ENCODE data around the gene NKAIN2.
"Not testable (repeated sequence)": the region's sequence is repeated elsewhere in the genome, so short reads cannot be mapped to it uniquely, and the experiment has no call there.

Gene NKAIN2

DNA sequence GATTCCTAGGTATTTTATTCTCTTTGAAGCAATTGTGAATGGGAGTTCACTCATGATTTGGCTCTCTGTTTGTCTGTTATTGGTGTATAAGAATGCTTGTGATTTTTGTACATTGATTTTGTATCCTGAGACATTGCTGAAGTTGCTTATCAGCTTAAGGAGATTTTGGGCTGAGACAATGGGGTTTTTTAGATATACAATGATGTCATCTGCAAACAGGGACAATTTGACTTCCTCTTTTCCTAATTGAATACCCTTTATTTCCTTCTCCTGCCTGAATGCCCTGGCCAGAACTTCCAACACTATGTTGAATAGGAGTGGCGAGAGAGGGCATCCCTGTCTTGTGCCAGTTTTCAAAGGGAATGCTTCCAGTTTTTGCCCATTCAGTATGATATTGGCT lies 363.6 kb downstream of the NKAIN2 start:
- in situ Hi-C loops (cut with MboI; ENCODE audit: low sequenced_read_pairs): not testable (repeated sequence)

DNA sequence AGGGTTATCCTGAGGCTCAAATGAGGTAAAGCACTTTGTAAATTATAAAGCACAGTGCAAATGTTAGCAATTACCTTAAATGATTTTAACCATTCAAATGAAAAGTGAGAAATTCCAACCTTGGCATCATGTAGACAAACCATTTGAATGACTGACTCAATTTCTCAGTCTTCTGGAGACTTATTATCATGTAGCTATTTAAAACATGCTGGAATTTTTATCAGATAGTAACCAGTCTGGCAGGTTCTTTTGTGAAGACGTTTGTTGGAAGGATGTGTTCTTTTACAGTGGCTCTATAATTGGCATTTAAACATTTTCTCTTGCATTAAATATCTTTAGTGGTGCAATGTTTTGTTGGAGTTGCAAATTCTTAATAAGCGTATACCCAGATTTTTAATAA lies 386.6 kb downstream of the NKAIN2 start:
- in situ Hi-C loops (cut with MboI; ENCODE audit: low sequenced_read_pairs): no loop called here

DNA sequence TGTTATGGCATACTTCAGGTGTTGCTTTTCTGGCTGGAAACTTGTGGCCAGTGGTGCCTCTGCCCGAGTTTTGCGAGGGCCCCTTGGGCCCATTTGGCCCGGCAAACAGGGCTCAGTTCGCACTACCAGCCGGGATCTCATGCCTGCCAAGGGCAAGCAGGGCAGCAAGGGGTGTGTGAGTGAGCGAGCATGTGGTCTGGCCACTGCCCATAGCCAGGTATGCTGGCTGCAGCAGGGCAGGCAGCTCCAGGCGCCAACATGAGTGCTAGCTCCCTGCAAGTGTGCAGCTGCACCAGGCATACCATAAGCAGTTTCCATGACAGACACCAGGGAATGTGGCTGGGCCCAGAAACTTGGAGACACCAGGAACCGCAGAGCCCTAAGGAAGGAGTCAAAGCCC lies 389.5 kb downstream of the NKAIN2 start:
- in situ Hi-C loops (cut with MboI; ENCODE audit: low sequenced_read_pairs): no loop called here

DNA sequence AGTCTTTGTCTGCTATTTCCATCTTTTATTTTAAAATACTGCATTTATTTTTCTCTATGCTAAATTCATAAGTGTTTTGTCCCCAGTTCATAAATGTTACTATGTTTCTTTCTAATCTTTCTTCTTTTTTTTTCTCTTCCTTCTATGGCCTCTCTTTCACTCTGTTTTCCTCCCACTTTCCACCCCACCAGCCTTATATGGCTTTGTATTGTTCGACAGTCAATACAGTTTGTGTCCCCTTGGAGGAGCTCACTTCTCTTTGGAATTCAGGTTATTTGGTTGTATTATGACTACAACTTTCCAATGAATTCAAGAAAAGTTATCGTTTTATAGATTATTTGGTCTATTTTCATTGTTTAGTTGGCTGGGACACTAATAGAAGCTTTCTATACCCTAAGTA lies 393.5 kb downstream of the NKAIN2 start:
- in situ Hi-C loops (cut with MboI; ENCODE audit: low sequenced_read_pairs): no loop called here

DNA sequence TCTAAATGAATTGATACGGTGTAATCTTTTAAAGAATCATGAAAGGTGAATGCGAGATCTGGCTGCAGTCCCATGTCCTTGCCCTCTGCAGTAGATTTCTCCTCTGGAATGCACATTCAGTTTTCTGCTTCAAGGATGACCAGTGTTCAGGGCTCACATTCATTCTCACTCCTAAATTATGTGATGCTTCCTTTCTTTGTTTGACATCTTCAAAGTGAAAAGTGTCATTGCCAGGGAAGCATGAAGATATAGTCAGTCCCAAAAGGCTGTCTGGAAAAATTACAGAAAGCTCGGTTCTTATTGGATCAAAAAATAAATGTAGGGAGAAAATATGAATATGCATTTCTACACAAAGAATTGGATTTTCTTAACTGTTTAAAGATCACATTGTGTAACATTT lies 395.6 kb downstream of the NKAIN2 start:
- in situ Hi-C loops (cut with MboI; ENCODE audit: low sequenced_read_pairs): no loop called here

DNA sequence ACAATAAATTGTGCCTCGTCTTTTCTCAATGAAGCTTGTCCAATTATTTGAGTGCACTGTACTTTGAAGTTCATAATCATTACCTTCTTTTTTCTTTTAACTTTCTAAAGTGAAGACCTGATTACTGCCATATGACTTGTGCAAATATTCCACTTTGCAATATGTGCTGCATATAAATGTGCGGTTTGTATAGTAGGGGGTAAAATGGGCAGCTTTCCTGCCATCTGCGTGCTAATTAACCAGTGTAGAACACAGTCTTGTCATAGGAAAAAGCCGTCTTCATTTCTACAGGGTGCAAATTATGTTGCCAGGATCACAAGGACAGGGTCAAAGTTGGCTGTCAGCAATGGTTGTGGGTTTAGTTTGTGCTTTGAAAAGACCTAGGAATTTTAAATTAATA lies 397.0 kb downstream of the NKAIN2 start:
- in situ Hi-C loops (cut with MboI; ENCODE audit: low sequenced_read_pairs): no loop called here

DNA sequence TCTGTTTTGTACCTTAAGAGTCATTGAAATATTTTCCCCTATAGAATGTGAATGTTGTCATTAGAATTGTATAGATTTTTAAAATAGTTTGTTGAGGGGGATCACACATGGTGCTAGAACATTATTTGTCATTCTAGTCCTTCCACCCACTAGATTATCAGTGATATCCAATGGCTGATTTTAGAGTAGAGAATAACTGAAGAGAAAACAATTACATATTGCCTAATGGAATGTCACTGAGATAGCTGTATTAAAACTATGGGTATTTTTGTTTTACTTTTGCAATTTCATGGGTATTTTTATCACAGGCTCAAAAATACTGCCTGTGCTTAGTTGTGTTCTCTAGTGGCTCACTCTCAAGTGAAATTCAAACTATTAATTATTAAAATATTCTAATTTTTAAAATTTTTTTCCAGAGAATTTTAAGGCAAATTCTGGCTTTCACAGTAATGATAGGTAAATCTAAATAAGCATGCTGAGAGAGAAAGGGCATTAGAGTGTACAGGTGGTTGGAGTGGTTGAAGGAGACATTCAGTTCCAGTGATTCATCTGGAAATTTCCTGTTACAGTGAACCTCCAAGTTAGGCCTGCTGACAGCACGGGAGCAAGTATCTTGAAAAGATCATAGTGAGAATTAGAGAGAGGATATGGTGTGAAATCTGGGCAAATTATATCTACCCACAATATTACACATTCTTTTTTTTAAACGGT lies 399.6 kb downstream of the NKAIN2 start:
- in situ Hi-C loops (cut with MboI; ENCODE audit: low sequenced_read_pairs): no loop called here

DNA sequence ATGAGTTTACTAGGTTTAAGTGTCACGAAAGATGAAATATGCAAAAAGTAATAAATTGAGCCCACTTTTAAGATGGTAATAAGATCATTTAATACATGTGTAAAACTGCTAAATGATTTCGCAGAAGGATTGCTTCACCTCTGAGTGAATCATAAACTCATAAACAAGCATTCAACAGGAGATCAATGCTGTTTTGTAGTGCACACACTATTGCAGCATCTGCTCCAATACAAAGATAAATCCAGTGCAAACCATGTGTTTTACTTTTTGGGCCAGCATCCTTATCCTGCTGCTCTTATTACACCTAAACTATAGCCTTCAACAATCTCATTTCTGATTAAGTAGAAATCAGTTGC lies 400.1 kb downstream of the NKAIN2 start:
- in situ Hi-C loops (cut with MboI; ENCODE audit: low sequenced_read_pairs): no loop called here

DNA sequence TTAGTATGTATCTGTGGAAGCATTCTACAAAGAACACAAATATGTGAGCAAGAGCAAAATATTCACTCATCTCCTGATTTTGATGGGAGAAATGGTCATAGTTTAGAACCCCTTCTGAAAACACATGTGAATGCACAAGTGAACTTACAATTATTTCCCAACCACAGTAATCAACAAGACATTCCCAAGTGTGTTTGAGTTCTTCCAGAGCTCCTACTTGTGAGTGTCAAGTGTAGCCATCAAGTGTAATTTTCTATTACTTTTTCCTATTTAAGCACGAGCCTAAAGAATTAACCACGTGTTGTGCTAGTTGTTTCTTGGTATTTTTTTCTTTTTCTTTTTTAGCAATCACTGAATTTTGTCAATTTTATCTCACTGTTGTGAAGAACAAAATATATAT lies 402.3 kb downstream of the NKAIN2 start:
- in situ Hi-C loops (cut with MboI; ENCODE audit: low sequenced_read_pairs): no loop called here

DNA sequence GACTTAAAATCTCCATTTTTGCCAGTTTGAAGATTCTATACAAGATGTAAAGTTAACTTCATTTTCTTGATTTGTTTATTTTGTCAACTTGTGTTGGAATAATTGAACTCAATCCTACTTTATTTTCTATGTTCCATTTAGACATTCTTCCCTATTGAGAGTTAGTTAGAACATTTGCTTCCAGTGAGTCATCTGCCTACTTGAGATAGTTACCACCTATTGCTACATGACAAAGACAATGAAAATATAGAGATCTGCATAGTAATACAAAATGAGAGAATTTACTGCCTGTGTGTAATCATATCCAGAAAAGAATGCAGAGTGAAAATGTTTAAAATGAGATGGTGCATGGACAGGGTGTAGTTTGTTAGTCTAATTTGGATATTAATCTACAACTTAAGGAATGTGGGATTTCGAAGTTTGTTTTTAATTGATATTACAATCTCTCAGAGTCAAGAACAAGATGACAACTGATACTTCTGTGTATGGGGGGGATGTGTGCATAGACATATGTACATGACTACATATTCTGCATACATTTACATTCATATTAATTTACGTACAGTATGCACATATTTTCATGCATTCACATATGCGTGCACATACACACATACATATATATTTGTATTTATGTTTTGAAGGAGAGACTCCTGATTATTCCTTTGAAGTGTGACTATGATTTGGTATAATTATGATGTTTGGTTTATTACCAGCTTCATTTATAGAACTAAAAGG lies 420.1 kb downstream of the NKAIN2 start:
- in situ Hi-C loops (cut with MboI; ENCODE audit: low sequenced_read_pairs): no loop called here

DNA sequence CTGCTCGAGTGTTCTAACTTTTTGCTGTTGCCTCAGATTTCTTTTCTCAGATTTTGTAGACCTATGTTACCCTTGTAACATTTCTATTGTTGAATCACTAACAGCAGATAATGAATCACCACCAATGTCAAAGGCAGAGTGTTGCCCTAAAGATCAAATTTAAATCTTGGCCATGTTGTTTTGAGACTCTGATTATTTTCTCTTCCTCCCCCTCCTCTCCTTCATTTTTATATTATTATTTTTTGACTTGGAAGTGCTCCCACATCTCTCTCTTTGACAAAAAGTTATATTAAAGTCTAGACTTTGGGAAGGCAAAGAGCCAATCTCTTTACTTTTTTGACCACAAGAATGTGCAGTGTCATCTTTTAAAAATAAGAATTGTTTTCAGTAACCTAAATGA lies 422.7 kb downstream of the NKAIN2 start:
- in situ Hi-C loops (cut with MboI; ENCODE audit: low sequenced_read_pairs): no loop called here

DNA sequence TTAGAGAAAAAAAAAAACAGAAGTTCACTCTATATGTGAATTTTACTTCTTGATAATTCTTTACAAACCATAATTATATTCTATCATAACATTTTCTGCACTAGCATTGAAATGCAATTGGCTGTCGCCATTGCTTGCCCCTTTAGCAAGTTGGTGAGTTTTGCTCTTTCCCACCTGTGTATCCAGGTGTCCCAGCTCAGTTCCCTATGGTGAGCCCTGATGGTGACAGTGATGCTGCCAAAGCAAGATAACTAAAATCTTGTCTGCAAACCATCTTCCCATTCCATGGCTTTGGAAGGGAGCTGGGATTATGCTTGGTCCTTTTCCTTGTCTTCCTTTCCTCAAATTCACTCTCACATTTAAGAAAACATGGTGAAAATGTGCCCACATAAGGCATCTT lies 429.6 kb downstream of the NKAIN2 start:
- in situ Hi-C loops (cut with MboI; ENCODE audit: low sequenced_read_pairs): no loop called here

DNA sequence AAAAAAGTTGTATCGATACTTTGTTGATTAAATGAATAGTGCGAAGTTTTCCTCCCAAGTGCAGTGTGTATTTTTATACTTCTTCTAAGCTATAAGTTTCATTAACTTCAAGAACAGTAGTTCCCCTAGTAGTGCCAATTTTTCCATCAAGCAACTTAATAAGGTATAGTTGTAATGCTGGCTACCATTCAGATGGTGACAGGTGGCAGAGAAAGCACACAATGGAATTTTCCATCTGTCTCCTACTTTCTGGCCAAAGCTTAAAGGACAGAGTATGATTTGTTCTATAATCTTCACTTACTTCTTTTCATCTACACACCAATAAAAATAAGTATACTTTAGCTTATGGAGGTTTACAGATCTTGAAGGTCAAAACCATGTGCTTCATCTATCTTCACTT lies 431.1 kb downstream of the NKAIN2 start:
- in situ Hi-C loops (cut with MboI; ENCODE audit: low sequenced_read_pairs): no loop called here

DNA sequence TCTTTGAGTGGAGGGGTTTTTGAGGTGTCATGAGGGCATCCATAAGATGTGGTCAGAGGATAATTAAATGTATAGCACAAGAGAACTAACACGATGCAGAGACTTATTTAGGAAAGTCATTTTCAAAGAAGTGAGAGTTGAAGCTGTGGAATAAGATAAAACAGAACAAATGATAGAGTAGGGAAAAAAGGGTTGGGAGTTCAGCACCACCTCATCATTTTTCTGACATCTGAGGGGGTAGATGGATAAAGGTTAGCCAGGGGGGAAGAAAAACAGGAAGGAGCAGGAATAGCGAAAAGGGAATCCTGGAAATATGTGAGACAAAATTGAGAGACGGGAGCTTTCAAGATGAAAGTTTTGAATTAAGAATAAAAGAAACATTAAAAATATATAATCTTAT lies 434.2 kb downstream of the NKAIN2 start:
- in situ Hi-C loops (cut with MboI; ENCODE audit: low sequenced_read_pairs): no loop called here

DNA sequence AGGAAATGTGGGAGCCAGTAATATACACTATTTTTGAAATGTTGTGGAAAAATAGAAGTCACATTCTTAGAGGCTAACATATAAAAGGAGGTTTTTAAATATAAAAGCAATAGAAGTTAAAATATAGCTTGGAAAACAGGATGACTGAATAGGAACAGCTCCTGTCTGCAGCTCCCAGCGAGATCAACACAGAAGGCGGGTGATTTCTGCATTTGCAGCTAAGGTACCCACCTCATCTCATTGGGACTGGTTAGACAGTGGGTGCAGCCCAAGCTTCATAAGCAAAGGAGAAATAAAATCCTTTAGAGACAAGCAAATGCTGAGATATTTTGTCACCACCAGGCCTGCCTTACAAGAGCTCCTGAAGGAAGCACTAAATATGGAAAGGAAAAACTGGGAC lies 434.7 kb downstream of the NKAIN2 start:
- in situ Hi-C loops (cut with MboI; ENCODE audit: low sequenced_read_pairs): not testable (repeated sequence)

DNA sequence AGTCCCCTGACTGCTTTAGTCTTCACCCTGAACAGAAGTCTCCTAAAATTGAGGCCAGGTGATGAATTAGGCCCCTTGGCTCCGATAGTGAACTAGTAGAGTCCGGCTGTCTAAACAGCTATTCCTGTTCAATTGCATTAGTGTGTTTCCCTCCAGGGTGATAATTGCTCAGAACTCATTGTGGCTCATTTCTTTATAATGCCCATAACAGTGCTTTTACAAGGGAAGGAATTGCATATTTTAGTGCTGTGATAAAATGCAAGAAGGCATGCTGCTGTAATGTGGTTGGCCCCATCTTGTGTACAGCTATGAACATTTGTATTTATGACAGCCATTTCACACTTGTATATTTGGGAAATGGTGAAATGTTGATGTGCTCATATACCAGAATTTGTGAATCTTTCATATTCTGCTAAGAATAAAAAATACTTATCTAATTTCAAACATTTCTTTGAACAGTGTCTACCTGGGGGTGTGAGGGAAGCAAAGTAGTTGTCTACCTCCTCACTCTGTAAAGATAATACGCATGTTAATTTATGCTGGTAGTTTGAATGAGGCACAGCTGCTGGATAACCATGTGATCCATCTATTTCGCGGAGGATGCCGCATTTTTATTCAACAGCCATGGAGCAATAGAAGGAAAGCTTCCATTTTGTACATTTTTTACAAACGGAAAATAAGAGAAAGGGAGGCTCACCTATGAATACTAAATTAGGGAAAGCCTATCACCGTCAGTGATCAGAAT lies 451.4 kb downstream of the NKAIN2 start:
- in situ Hi-C loops (cut with MboI; ENCODE audit: low sequenced_read_pairs): no loop called here

DNA sequence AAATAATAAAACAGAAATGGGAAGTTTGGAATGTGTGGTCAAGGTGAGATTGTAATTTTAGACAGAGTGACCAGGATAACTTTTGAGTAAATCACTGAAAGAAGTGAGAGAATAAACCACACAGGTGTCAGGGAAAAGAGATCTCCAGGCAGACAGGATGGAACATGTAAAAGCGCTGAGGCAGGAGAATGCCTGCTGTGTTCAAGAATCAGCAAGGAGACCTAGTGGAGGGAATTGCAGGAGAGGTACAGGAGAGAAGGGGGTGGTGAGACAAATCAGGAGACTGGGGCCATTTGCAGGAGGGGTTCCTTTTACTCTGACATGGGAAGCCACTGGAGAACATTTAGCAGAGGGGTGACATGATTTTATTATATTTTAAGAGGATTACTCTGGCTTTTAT lies 456.7 kb downstream of the NKAIN2 start:
- in situ Hi-C loops (cut with MboI; ENCODE audit: low sequenced_read_pairs): no loop called here

DNA sequence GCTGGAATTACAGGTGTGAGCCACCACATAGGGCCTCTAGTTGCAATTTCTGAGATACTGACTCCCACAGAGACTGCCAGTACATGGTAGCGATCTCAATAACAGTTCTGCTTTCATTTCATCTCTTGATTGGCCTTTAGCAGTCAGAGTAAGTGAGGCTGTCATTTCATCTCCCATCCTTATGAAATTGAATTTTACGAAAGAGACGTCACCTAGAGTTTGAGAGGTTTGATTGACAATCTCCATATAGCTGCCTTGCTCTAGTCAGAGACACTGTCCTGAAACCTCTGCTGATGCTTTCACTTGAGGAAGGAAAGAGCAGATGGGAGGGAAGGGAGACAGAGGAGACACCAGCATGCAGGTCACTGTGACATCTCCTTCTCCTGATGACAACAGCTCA lies 466.1 kb downstream of the NKAIN2 start:
- in situ Hi-C loops (cut with MboI; ENCODE audit: low sequenced_read_pairs): no loop called here

DNA sequence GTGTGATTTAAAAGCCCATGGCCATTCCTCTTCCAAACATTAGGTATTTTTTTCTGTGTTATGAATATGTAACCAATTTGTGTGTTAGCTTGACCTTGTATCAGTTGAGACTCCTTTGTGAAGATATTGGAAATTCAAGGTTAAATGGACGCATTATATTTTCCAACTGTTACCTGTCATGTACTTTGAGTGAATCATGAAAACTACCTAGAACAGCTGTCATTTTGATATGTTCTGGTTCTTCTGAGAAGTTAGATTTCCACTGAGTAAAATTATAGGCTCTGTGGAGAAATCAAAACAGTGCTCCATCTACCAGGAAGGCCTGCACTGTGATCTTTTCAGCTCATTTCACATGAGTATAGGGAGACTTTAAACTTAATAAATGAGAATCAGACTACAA lies 470.0 kb downstream of the NKAIN2 start:
- in situ Hi-C loops (cut with MboI; ENCODE audit: low sequenced_read_pairs): no loop called here

DNA sequence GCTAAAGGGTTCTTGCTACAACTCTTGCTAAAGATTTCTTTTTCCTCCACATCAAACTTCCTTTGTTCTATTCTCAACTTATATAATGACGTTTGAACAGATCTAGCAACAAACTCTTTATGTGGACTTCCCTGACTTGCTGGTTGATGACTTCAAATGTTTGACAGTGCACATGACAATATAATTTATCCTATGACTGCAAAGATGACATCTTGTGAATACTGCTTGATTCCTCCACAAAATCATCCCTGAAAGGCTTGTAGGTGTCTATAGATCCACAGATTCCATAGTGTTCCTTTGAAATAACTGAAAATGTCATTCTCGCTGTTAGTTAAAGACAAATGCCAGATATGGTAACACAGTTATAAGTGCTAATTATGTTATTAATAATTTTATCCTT lies 478.9 kb downstream of the NKAIN2 start:
- in situ Hi-C loops (cut with MboI; ENCODE audit: low sequenced_read_pairs): no loop called here

DNA sequence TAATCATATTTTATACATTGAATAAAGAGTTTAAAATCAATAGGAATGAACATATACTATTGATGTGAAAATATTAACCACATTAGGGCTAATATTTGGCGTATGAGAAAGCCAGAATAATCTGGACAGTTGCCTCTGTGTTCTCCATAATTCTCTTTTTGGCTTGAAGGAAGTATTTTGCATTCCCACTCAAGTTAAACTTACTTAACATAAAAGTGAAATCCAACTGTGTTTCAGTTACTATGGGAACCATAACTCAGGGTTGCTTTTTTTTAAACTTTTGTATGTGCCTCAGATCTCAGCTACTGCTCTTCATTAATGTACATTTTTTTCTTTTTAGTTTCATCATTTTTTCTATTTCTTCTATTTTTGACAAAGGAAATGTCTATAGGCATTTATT lies 479.8 kb downstream of the NKAIN2 start:
- in situ Hi-C loops (cut with MboI; ENCODE audit: low sequenced_read_pairs): no loop called here

DNA sequence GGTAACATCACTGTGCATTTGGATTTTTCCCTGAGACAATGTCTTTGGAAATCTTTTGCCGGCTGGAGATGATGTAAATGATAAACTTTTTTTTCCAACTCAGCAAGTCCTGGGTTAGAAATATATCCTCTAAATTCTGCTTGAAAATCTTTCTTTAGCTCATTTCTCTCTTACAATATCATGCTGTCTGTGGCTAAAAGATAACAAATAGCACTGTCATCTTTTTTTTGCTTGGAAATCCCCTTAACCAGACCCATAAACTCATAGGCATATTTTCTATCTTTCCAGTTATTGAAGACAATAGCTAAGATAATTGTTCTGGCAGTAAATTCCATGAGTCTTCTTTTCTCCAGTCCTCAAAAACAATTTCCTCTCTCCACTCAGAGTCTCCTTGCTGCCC lies 481.5 kb downstream of the NKAIN2 start:
- in situ Hi-C loops (cut with MboI; ENCODE audit: low sequenced_read_pairs): no loop called here
